Gastrocnemius medialis (tissue), 4 donors: ENCODE data around the gene LRFN4.

Experiments used
- CTCF ChIP-seq, 5 experiments: fragments of 450-650 bp in 3 of 5; fragments of 200-600 bp in 2 of 5; sonication (generic) in 2 of 5; IDR thresholded peaks in 4 of 5; conservative IDR thresholded peaks in 1 of 5; 1 replicate in 4 of 5; 2 replicates in 1 of 5; pipeline ENCODE4 v1.5.1; 2016 to 2019; ENCODE audit warnings: antibody characterized with exemption in 5 of 5, mild to moderate bottlenecking in 3 of 5, moderate library complexity in 3 of 5
- POLR2A ChIP-seq, 2 donors: fragments of 450-650 bp; IDR thresholded peaks; one replicate each; pipeline ENCODE4 v1.6.1; 2017; ENCODE audit warnings: antibody characterized with exemption in 2 of 2, mild to moderate bottlenecking in 2 of 2, moderate library complexity in 2 of 2

- TF ChIP-seq CTCF (IDR thresholded peaks at IDR 0.05 in 4 of 5, conservative IDR thresholded peaks at IDR 0.05 in 1 of 5) = no peak
- TF ChIP-seq POLR2A (IDR thresholded peaks at IDR 0.05) = no peak
These were observed 41.2 kb upstream of the LRFN4 start for GRCh38 chr11:66815646-66816045.
